SK-N-MC (cell line): ENCODE data around the gene SLC12A5.

Experiments used
- EZH2 ChIP-seq: fragments of 200-600 bp; sonication (generic); IDR thresholded peaks from one replicate; pipeline ENCODE4 v1.6.1; 2017; ENCODE audit warnings: antibody characterized with exemption
- FOXP2 ChIP-seq: optimal IDR thresholded peaks from 2 replicates; pipeline ENCODE3; 2011; ENCODE audit warnings: mild to moderate bottlenecking, moderate library complexity; ENCODE audit not compliant: insufficient read depth; ENCODE audit errors: extremely low read length, control extremely low read depth
- POLR2AphosphoS5 ChIP-seq: IDR thresholded peaks from 2 replicates; pipeline ENCODE4 v1.6.1; 2012; ENCODE audit warnings: mild to moderate bottlenecking, low read depth, low read length, borderline replicate concordance

GRCh38 chr20:46031014-46031569 lies 2.1 kb downstream of the SLC12A5 start:
- no peak for TF ChIP-seq EZH2
- TF ChIP-seq POLR2AphosphoS5: no peak
- no peak for TF ChIP-seq FOXP2
